Left lung (tissue), 10 donors: Measurements from ENCODE around the gene C1QTNF2. TPM values are rescaled to one million over a fixed set of nuclear protein-coding genes. Genes with fewer than 3 reads are reported as not detected.

Source experiments
- ATAC-seq: fragments of 200-7000 bp; cut with Tn5 transposase; one replicate; pipeline ENCODE4 v1.9.1; 2020; ENCODE audit warnings: moderate library complexity
- DNase-seq, 4 donors: peaks; one replicate each; pipeline ENCODE4 v3.0.0-alpha.2; 2013 to 2020
- H3K27ac ChIP-seq, 2 donors: fragments of 200-600 bp; sonication (generic) in 1 of 2; one replicate each; pipeline versions ENCODE4 v1.5.0 to v1.8.0; 2020 to 2021
- H3K27me3 ChIP-seq, 2 donors: fragments of 200-600 bp; sonication (generic) in 1 of 2; one replicate each; pipeline versions ENCODE4 v1.5.0 to v1.8.0; 2020 to 2021
- H3K36me3 ChIP-seq, 2 donors: fragments of 200-600 bp; sonication (generic) in 1 of 2; one replicate each; pipeline versions ENCODE4 v1.5.0 to v1.8.0; 2020 to 2021
- H3K4me1 ChIP-seq, 2 donors: fragments of 200-600 bp; one replicate each; pipeline ENCODE4 v1.8.0; 2021
- H3K4me3 ChIP-seq, 2 donors: fragments of 200-600 bp; sonication (generic) in 1 of 2; one replicate each; pipeline versions ENCODE4 v1.5.0 to v1.8.0; 2020 to 2021; ENCODE audit warnings: mild to moderate bottlenecking in 1 of 2
- H3K9me3 ChIP-seq, 2 donors: fragments of 200-600 bp; sonication (generic) in 1 of 2; one replicate each; pipeline versions ENCODE4 v1.5.0 to v1.8.0; 2020 to 2021
- intact Hi-C, 2 donors: fragments of 100-400 bp; cut with DNase I; formaldehyde crosslinking; loops; one replicate each; pipeline versions ENCODE4 v1.11.2 to v1.14.2; 2022
- polyA plus RNA-seq, 6 donors: library from polyadenylated mRNA; unstranded; fragments of 120-200 nt; gene quantifications; one replicate each; pipeline ENCODE4 v1.2.1, GENCODE V29; 2013; ENCODE audit not compliant: insufficient read length in 6 of 6
- total RNA-seq, 2 donors: library from RNA; stranded (reverse); fragmentation: NEBNext Ultra II Directional; extraction: Animal tissue kit (Norgen Biotek cat#: 25700); gene quantifications; one replicate each; pipeline ENCODE4 v1.2.1, GENCODE V29; 2021
- TF ChIP-seq, protein P1 (sequence below), 2 donors: fragments of 200-600 bp; sonication (generic) in 1 of 2; IDR thresholded peaks; one replicate each; pipeline versions ENCODE4 v1.5.0 to v1.8.0; 2021; ENCODE audit warnings: antibody characterized with exemption in 2 of 2
- donor health status: DM: no; HTN: yes; CAD: no.
- donor health status: DM: no; HTN: no; CAD: no.

The C1QTNF2 gene
- total and polyA plus RNA-seq, 8 donors, result 2.3 to 5.3 (median 3.1) TPM

DNA sequence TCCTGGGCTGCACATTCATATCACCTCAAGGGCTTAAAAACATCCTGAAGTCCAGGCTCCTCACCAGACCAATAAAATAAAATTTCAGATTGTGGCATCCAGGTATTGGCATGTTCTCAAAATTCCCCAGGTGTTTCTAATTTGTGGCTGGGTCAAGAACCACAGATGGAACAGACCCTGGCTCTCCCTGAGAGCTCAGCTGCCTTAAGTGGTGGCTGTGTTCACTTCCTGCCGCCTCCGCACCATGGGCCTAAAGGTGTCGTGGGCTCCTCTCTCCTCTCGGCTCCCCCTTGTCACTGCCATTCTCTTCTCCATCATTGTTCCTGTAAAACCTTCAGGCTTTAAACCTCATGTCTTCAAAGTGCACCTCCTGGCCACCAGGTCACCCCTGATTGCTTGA lies 40.2 kb downstream of the C1QTNF2 start:
- Histone ChIP-seq H3K4me1 (no peaks in the 10 kb centered on the region), H3K27ac (no peak overlapping the region), H3K4me3 (no peak overlapping the region), H3K27me3 (no peaks in the 10 kb centered on the region), H3K9me3 (no peaks in the 10 kb centered on the region), H3K36me3 (no peaks in the 10 kb centered on the region)
- ATAC-seq, result no peak
- TF ChIP-seq, protein P1, sequence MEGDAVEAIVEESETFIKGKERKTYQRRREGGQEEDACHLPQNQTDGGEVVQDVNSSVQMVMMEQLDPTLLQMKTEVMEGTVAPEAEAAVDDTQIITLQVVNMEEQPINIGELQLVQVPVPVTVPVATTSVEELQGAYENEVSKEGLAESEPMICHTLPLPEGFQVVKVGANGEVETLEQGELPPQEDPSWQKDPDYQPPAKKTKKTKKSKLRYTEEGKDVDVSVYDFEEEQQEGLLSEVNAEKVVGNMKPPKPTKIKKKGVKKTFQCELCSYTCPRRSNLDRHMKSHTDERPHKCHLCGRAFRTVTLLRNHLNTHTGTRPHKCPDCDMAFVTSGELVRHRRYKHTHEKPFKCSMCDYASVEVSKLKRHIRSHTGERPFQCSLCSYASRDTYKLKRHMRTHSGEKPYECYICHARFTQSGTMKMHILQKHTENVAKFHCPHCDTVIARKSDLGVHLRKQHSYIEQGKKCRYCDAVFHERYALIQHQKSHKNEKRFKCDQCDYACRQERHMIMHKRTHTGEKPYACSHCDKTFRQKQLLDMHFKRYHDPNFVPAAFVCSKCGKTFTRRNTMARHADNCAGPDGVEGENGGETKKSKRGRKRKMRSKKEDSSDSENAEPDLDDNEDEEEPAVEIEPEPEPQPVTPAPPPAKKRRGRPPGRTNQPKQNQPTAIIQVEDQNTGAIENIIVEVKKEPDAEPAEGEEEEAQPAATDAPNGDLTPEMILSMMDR (IDR thresholded peaks at IDR 0.05), result no peak
- intact Hi-C loops, result no loop called here
- no peak for DNase-seq

DNA sequence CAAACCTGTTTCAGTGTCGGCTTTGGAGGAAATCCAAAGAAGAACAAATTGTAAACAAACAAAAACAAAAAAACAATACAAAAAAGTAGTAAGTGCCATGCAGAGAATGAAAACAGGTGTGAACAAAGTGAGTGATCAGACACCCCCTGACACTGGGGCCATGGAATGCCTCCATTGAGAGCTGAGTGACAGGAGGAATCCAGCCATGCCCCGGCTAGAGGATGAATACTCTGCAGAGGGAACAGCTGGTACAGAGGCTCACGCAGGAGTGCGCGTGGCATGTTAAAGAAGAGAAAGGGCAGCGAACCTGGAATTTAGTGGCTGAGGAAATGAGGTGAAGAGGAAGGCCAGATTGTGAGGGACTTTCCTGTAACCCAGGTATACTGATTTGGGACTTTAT lies 42.6 kb downstream of the C1QTNF2 start:
- intact Hi-C loops, result no loop called here
- H3K9me3 ChIP-seq, result no peaks in the 10 kb centered on the region
- H3K27ac ChIP-seq, result no peak overlapping the region
- H3K36me3 ChIP-seq, result no peaks in the 10 kb centered on the region
- H3K4me3 ChIP-seq, result no peak overlapping the region
- ATAC-seq, result no peak
- TF ChIP-seq, protein P1 (IDR thresholded peaks at IDR 0.05), result no peak
- H3K4me1 ChIP-seq, result no peaks in the 10 kb centered on the region
- no peak for DNase-seq
- no peaks in the 10 kb centered on the region for H3K27me3 ChIP-seq

DNA sequence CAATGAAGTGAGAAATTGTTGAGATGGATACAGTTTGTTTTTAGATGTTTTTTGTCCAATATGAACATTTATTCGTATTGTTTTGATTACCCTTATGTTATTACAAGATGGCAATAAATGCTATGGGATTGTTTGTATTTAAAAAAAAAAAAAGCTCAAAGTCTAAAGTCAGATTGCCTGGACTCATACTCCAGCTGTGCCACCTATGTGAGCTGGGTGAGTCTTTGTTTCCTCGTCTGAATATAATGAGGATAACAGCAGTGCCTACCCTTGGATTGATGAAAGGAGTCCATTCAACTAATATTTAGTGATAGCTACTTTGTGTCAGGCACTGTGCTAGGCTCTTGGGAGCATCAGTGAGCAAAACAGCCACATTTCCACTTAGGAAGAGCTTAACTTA lies 43.4 kb downstream of the C1QTNF2 start:
- no peaks in the 10 kb centered on the region for H3K36me3 ChIP-seq
- no peak overlapping the region for H3K27ac ChIP-seq
- DNase-seq (no peak), ATAC-seq (no peak)
- no peak overlapping the region for H3K4me3 ChIP-seq
- H3K27me3 ChIP-seq, result no peaks in the 10 kb centered on the region
- intact Hi-C loops, result no loop called here
- no peaks in the 10 kb centered on the region for H3K4me1 ChIP-seq
- no peaks in the 10 kb centered on the region for H3K9me3 ChIP-seq
- TF ChIP-seq, protein P1 (IDR thresholded peaks at IDR 0.05), result no peak

DNA sequence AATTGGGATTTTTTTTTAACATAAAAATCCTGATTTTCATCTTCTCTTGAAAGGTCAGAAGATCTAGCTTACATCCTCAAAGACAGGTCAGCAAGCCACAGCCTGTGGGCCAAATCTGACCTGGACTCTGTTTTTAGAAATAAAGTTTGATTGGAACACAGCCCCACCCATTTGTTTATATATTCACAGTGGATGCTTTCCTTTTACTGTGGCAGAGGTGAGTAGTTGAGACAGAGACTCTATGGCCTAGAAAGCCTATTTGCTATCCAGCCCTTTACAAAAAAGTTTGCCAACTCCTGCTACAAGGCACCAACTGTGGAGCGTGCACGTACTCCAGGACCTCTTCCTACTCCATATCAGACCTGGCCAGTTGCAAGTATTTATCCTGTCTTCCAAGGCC lies 44.7 kb downstream of the C1QTNF2 start:
- H3K4me1 ChIP-seq, result no peaks in the 10 kb centered on the region
- H3K4me3 ChIP-seq, result no peak overlapping the region
- H3K36me3 ChIP-seq, result no peaks in the 10 kb centered on the region
- TF ChIP-seq, protein P1 (IDR thresholded peaks at IDR 0.05), result no peak
- no peak for ATAC-seq
- no peaks in the 10 kb centered on the region for H3K9me3 ChIP-seq
- H3K27ac ChIP-seq, result no peak overlapping the region
- no peak for DNase-seq
- intact Hi-C loops, result no loop called here
- no peaks in the 10 kb centered on the region for H3K27me3 ChIP-seq

DNA sequence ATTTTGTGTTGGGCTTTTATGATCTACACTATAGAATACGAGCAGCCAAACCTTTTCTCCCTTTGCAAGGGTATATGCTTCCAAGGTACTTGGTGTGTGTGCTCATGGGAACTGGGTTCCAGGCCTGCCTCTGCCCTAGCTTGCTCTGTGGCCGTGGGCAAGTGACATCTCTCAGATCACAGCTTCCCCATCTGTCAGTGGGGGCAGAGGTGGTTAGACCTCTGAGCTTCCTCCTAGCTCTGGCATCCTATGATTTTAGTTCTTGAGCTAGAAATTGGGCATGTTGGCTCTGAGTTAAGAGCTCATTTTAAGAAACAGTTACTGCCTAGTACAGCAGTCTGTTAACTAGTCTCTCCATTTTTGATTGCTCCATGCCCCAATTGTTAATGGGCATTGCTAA lies 45.5 kb downstream of the C1QTNF2 start:
- Histone ChIP-seq H3K36me3 (no peaks in the 10 kb centered on the region), H3K9me3 (no peaks in the 10 kb centered on the region), H3K4me3 (no peak overlapping the region), H3K27me3 (no peaks in the 10 kb centered on the region), H3K4me1 (no peaks in the 10 kb centered on the region), H3K27ac (no peak overlapping the region)
- TF ChIP-seq, protein P1 (IDR thresholded peaks at IDR 0.05), result no peak
- intact Hi-C loops, result no loop called here
- ATAC-seq (no peak), DNase-seq (no peak)
